Activated CD4-positive, alpha-beta T cell treated with anti-CD3 and anti-CD28 coated beads for 48 hours (primary cell): ENCODE data around the gene C10orf143.
"Not testable (repeated sequence)": the region's sequence is repeated elsewhere in the genome, so short reads cannot be mapped to it uniquely, and the experiment has no call there.

Experiments used
- DNase-seq: peaks from one replicate; pipeline ENCODE4 v3.0.0-alpha.2; 2020

The C10orf143 gene

DNA sequence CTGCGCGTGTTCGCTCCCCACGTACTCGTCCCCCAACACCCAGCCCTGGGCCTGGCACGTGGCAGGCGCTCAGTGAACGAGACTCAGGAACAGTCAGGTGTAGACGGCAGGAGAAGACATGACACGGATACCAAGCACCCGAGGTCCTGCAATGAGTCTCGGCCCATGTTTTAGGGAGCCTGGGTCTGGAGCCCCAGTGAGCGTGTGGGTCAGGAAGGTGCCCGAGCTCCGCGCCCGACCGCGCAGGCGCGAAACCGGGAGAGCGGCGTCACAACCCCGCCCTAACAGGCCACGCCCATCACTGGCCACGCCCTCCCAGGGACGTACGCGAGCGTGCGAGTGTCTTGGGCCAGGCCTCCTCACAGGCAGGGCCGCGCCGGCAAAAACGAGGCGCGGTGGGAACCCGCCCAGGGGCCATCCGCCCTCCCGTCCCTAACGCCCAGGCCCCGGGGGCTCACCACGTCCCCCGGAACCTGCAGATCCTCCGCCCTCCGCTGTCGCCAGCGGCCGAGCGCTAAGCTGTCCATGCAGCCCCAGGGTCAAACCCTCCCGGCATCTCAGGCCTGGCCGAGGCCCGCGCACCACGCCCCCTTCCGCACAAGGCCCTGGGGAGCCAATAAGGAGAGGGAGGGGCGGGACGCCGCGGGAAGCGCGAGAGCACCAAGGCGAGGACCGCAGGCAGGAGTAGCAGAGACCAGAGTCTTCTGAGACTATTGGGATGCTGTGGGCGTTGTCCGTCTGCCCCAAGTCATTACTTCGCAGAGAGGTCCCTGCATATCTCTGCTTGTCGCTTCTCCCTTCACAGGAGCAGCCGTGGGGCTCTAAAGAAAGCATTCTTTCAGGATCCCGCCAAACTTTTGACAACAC lies at the start of gene C10orf143:
TSS of gene C10orf143 (minus strand) at position 585 of the 867 bp plus-strand sequence. CDS start at position 527, 58 bp downstream.
- peak; percentile 98 for DNase-seq

DNA sequence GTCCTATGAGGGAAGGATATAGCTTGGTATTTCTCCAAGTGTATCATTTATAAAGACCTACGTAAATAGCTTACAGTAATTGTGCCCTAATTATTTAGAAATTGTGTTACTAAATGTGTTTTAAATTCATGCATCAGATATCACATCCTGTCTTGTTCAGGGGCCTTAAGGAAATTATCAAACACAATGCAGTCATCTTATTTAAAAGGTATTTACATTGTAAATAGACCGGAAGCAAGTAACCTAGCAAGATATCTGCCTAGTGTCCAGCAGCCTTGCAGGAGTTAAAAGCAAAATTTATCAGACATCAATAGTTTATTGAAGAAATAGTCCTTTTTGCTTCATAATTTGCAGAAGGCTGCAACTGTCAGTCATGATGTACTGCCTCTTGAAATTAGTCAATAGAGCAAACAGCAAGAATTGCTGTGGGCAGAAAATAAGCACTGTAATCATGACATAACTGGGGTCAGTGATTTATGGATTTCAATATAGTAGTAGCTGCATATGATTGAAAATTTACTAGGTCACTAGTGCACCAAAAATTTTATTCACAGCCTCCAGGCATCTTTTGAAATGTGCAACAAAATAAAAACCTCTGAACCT lies 48.7 kb upstream of the C10orf143 start:
- DNase-seq = no peak

GRCh38 chr10:130146042-130146441 lies 35.4 kb upstream of the C10orf143 start:
- no peak for DNase-seq

- DNase-seq = no peak
Observed at GRCh38 chr10:130141878-130142277, 31.2 kb upstream of the C10orf143 start.

- no peak for DNase-seq
Observed at GRCh38 chr10:130141460-130141859, 30.8 kb upstream of the C10orf143 start.

- DNase-seq = no peak
Observed at GRCh38 chr10:130141038-130141437, 30.4 kb upstream of the C10orf143 start.

- no peak for DNase-seq
Observed at GRCh38 chr10:130140425-130140824, 29.8 kb upstream of the C10orf143 start.

- peak; percentile 40 for DNase-seq
Observed at GRCh38 chr10:130138479-130138866, 27.8 kb upstream of the C10orf143 start.

DNA sequence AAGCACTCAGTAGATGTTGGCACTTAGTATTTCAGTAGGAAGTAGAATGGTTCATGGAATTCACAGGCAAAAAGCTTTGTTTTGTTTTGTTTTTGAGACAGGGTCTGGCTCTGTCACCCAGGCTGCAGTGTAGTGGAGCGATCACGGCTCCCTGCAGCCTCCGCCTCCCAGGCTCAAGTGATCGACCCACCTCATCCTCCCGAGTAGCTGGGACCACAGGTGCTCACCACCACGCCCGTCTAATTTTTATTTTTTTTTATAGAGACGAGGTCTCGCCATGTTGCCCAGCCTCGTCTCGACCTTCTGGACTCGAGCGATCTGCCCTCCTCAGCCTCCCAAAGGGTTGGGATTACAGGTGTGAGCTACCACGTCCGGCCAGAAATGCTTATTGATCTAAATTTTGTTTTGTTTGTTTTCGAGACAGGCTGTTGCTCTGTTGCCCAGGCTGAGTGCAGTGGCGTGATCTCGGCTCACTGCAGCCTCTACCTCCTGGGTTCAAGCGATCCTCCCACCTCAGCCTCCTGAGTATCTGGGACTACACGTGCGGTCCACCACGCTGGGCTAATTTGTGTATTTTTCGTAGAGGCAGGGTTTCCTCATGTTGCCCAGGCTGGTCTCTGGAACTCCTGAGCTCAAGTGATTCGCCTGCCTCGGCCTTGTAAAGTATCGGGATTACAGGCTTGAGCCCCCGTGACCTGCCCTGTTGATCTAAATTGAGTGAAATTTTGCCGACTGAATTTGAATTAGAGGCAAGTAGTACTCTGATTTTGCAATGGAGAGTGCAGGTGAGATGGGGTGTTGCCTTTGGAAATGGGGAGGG lies 27.2 kb upstream of the C10orf143 start:
- DNase-seq = no peak

GRCh38 chr10:130137090-130137448 lies 26.4 kb upstream of the C10orf143 start:
- DNase-seq = no peak

DNA sequence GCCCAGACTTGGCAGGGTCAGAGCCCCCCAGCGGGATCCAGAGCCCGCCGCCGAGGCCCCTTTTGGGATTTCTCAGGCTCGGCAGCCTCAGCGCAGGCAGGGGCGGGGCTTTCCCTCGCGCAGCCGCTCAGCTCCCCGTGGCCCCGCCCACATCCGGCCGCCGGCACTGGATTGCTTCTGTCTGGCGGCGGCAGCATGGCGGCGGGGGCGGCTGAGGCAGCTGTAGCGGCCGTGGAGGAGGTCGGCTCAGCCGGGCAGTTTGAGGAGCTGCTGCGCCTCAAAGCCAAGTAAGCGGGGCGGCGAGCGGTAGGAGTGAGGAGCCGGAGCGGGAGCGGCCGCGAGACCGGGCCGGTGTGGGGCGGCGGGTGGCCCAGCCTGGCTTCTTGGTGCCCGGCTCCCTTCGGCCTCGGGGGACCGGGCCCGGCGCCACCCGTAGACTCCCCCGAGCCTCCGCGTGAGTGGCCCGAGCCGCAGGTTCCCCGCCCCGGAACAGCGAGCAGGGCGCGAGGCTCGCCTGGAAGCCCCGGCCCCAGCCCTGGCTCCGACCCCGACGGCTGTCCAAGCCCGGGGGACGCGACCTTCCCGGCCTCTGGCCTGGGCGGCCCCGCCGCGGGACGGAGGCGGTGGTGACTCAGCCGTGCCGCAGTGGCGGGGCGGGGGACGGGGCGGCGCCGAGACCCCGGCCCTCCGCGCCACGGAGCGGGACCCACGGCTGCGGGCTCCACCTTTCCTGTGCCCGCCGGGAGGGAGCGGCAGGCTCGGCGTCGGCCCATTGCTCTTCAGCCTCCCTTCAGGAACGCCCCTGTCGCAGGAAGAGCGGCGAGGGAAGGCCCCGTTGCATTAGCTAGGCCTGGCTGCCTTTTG lies 25.8 kb upstream of the C10orf143 start, which contains the start of gene GLRX3:
TSS of gene GLRX3 (plus strand) at position 166 of the 864 bp plus-strand sequence. CDS start at position 196, 30 bp downstream.
- DNase-seq = peak; percentile 93

GRCh38 chr10:130135676-130136225 lies 25.1 kb upstream of the C10orf143 start:
- DNase-seq = peak; percentile 5

DNA sequence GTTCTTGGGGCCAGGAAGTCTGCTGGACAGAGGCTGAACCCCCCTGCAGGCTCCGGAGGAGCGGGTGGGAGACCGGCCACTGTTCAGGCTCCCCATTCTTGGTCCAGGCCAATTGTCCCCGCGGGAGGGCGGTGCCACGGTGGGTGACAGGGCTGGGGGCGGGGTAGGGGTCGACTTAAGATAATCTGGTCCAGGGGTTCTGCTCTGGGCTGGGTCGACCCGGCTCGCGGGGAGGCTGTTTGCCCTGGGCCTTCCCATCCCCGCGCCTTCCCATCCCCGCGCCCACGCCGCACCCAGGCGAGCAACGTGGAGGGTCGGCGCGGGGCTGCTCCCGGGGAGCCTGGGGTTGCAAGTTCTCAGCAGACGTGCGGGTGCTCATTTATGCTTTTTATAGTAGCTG lies 18.3 kb upstream of the C10orf143 start:
- no peak for DNase-seq

DNA sequence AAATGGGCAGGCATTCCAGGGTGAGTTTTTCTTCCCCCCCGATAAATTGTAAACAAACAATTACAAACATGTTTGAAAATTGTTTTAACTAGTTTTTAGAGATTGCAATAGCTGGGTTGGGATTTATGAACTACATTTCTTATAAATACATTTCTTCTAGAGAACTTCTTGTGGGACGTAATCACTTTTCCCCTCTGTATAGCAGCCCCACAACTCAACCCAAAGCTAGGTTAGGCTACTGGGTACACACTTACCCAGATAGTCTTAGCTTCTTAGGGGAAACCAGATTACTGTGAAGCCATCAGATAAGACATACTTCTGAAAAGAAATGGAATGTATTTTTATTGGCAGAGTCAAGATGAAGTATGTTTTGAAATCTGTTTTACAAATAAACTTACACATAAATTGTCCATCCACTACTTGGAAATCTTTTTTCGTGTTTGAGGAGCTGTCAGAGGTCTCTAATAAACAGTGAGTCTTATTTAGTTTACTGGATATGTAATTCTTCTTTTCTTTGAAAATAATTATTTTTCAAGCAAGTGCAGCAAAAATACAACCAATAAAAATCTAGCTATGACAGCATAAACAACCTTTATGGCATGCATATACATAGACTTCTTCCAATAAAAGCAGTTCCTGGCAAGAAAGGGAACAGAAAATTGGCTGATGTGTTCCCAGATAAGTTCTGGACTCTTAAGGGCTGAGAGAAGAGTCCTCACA lies 17.6 kb upstream of the C10orf143 start:
- no peak for DNase-seq

GRCh38 chr10:130127364-130128061 lies 16.9 kb upstream of the C10orf143 start:
- DNase-seq = peak; percentile 59

DNA sequence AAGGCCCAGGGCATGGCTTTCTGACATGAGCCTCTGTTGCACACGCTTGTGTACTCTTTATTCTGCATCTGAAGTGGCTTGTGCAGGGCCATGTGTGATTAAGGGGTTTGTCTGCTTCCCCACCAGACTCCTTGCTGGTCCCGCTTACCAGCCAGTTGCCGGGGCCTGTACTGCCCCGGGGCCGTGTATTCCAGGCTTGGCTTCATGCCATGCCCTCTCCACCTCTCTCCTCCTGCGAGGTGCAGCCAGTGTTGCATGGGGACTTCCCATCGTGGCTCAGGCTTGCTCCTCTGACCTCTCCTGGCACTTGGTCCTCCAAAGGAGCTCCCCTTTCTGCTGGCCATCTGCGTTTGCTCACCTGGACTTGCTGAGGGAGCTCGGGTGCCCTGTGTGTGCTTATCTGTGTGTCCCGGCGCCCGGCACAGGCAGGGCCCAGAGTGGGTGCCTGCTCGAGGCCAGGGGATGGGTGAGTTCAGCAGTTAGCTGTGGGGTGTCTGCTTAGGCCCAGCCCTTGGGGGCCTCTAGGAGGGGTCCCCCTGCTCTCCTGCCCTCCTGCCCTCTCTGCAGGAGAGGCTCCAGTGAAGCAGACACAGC lies 11.0 kb upstream of the C10orf143 start:
- DNase-seq = no peak

GRCh38 chr10:130117535-130117934 lies 6.9 kb upstream of the C10orf143 start:
- DNase-seq = not testable (repeated sequence)

DNA sequence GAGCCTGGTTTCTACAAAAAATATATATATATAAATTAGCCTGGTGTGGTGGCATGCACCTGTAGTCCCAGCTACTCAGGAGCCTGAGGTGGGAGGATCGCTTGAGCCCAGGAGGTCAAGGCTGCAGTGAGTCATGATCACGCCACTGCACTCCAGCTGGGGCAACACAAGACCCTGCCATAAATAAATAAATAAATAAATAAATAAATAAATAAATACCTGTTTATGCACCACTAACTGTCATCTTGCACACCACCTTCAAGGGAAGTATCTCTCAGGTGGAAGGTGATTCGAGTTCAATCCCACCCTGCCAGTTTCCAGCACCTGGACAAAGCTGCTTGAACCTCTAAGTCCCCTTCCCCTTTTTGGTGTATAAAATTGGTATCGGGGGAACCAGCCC lies 6.3 kb upstream of the C10orf143 start:
- not testable (repeated sequence) for DNase-seq

- no peak for DNase-seq
Observed at GRCh38 chr10:130112821-130113220, 2.2 kb upstream of the C10orf143 start.

- no peak for DNase-seq
Observed at GRCh38 chr10:130111852-130112180, 1.2 kb upstream of the C10orf143 start.
